Measurements from ENCODE around the gene RARS1. TPM values are rescaled to one million over a fixed set of nuclear protein-coding genes. Genes with fewer than 3 reads are reported as not detected.

The RARS1 gene
- total and polyA plus RNA-seq, 2 of the 8 experiments (the other 6 are each of a cell fraction or from before 2014, with no cell fraction given) = 30.2 to 108 TPM

- Histone ChIP-seq H3K4me3 (ENCODE audit: extremely low read depth in 1 of 4, insufficient read depth in 2 of 4, low read depth in 3 of 4, low read length in 4 of 4) (no peak overlapping the region), H4K8ac (ENCODE audit: extremely low read depth, insufficient read depth, low read length) (no peak overlapping the region), H3K36me3 (ENCODE audit: control insufficient read depth in 2 of 4, insufficient read depth in 4 of 4, low read length in 3 of 4) (peaks cover 2 to 77% (median 29%) of the 10 kb centered on the region in 4 experiments; a peak in 7 of 8 replicates), H3K23me2 (ENCODE audit: low read depth, low read length) (no peaks in the 10 kb centered on the region), H2BK20ac (ENCODE audit: low read length) (no peak overlapping the region), H3K14ac (ENCODE audit: insufficient read length) (no peak overlapping the region), H4K91ac (replicated peaks; ENCODE audit: insufficient read length, low read length) (no peak overlapping the region), H4K5ac (ENCODE audit: insufficient read length, low read depth, low read length) (no peak overlapping the region), H2BK12ac (ENCODE audit: low read depth, low read length) (no peak overlapping the region), H3K9me3 (ENCODE audit: insufficient read depth in 2 of 2, low read depth in 1 of 2, low read length in 1 of 2) (no peaks in the 10 kb centered on the region), H3K4me2 (ENCODE audit: insufficient read depth in 1 of 2, low read depth in 2 of 2, low read length in 2 of 2) (no peak overlapping the region), H2BK5ac (ENCODE audit: low read depth, low read length) (no peak overlapping the region), H3K4ac (replicated peaks; ENCODE audit: insufficient read length, low read depth, low read length) (no peak overlapping the region), H3K27ac (ENCODE audit: low read depth, low read length) (no peak overlapping the region), H3K18ac (ENCODE audit: extremely low read depth, low read length) (no peak overlapping the region), H2AK5ac (ENCODE audit: low read depth, low read length) (no peak overlapping the region), H3K4me1 (replicated peaks in 1 of 4; ENCODE audit: control insufficient read depth in 3 of 4, insufficient read depth in 4 of 4, low read length in 3 of 4) (no peaks in the 10 kb centered on the region), H3K9ac (replicated peaks in 1 of 4; ENCODE audit: extremely low read depth in 1 of 4, low read depth in 3 of 4, low read length in 3 of 4) (no peak overlapping the region), H2BK15ac (ENCODE audit: low read length) (no peak overlapping the region), H3K79me1 (ENCODE audit: low read depth, low read length) (peaks cover 2% of the 10 kb centered on the region; the same call in 1 of the 2 replicates), H3K23ac (ENCODE audit: insufficient read length) (no peak overlapping the region), H3K79me2 (ENCODE audit: control insufficient read depth in 1 of 2, insufficient read depth in 2 of 2, low read length in 2 of 2) (peaks cover 0 to 41% of the 10 kb centered on the region in 2 experiments; a peak in 3 of 4 replicates), H3K27me3 (replicated peaks in 1 of 4; ENCODE audit: control insufficient read depth in 3 of 4, extremely low read depth in 1 of 4, insufficient read depth in 3 of 4, low read length in 3 of 4) (peaks cover 0 to 1% (median 0%) of the 10 kb centered on the region in 4 experiments; a peak in 1 of 7 replicates), H2BK120ac (replicated peaks; ENCODE audit: low read depth, low read length) (no peak overlapping the region), H4K20me1 (replicated peaks in 1 of 2; ENCODE audit: control insufficient read depth in 1 of 2, insufficient read depth in 2 of 2, low read length in 2 of 2) (peaks cover 5% of the 10 kb centered on the region in 2 experiments), H2AFZ (ENCODE audit: low read length) (no peak overlapping the region), H3K56ac (replicated peaks; ENCODE audit: insufficient read length, low read depth, low read length) (no peak overlapping the region)
- DNase-seq (ENCODE audit: low read depth in 1 of 2, low spot score in 2 of 2) (no peak), FAIRE-seq (no peak)
- CTCF ChIA-PET (ENCODE audit: partially characterized antibody) = interaction anchor here (0.5 kb wide), 1 partner anchor 11 kb away, joined by 3 read pairs; no protein-coding TSS in a partner anchor
- POLR2A ChIA-PET (ENCODE audit: partially characterized antibody) = no interaction called here
- TF ChIP-seq TBP (IDR thresholded peaks at IDR 0.05; ENCODE audit: low read depth, low read length) (no peak), SIN3A (conservative IDR thresholded peaks at IDR 0.05 in 1 of 2, IDR thresholded peaks at IDR 0.05 in 1 of 2; ENCODE audit: low read depth in 1 of 2, low read length in 2 of 2) (no peak), ATF3 (IDR thresholded peaks at IDR 0.05; ENCODE audit: insufficient read depth, low read depth, low read length) (no peak), TAF1 (IDR thresholded peaks at IDR 0.05; ENCODE audit: low read depth, low read length) (no peak), SIRT6 (IDR thresholded peaks at IDR 0.05; ENCODE audit: low read length) (no peak), RXRA (IDR thresholded peaks at IDR 0.05; ENCODE audit: insufficient read depth, low read depth, low read length) (no peak), CBX8 (IDR thresholded peaks at IDR 0.05; ENCODE audit: borderline replicate concordance, low read depth, low read length) (no peak), POLR2A (IDR thresholded peaks at IDR 0.05; ENCODE audit: control extremely low read depth in 1 of 2, low read depth in 2 of 2, low read length in 2 of 2) (no peak), CBX5 (IDR thresholded peaks at IDR 0.05; ENCODE audit: low read depth, low read length) (no peak)
- WGBS, 2 experiments (ENCODE audit: extremely low coverage in 1 of 2, insufficient coverage in 1 of 2, insufficient read length in 1 of 2, insufficient replicate concordance in 2 of 2, low coverage in 1 of 2, low lambda C conversion rate in 2 of 2, missing lambda C conversion rate in 1 of 2) = 92% methylated on average over 1 of the region's 1 CpG; no CpG with 5 or more reads in 1 of the 2 experiments
Observed at GRCh38 chr5:168563959-168564358, 77.7 kb downstream of the RARS1 start.
